Kidney capillary endothelial cell (primary cell): ENCODE data around the gene C2.
"Not testable (repeated sequence)": the region's sequence is repeated elsewhere in the genome, so short reads cannot be mapped to it uniquely, and the experiment has no call there.

Experiments used
- DNase-seq: peaks from one replicate; pipeline ENCODE4 v3.0.0-alpha.2; 2018; ENCODE audit warnings: low spot score

Gene C2

GRCh38 chr6:31979238-31979898, 51.9 kb downstream of the C2 start:
- DNase-seq, result no peak

GRCh38 chr6:31980195-31980876, 52.8 kb downstream of the C2 start:
- DNase-seq, result not testable (repeated sequence)

- not testable (repeated sequence) for DNase-seq
These were observed 53.5 kb downstream of the C2 start for GRCh38 chr6:31980998-31981397.

GRCh38 chr6:31981744-31982143, 54.2 kb downstream of the C2 start, which contains the start of gene C4A:
Gene C4A (plus strand): TSS chr6:31982057. CDS start chr6:31982108, 51 bp downstream.
- DNase-seq, result not testable (repeated sequence)

GRCh38 chr6:31989363-31989762, 61.8 kb downstream of the C2 start:
- DNase-seq, result not testable (repeated sequence)

GRCh38 chr6:31994421-31994820, 66.9 kb downstream of the C2 start:
- not testable (repeated sequence) for DNase-seq
